HG03342 (cell line): ENCODE measurements around the gene CDK1.
A peak's percentile ranks its signal among the peaks of the same experiment; 100 is the strongest.
"Not testable (repeated sequence)": the region's sequence is repeated elsewhere in the genome, so short reads cannot be mapped to it uniquely, and the experiment has no call there.

ENCODE experiments used
- ATAC-seq: cut with Tn5 transposase; IDR thresholded peaks from one replicate; pipeline ENCODE4 v1.9.1; 2021; ENCODE audit warnings: mild to moderate bottlenecking, moderate library complexity; ENCODE audit not compliant: unreplicated experiment

Gene CDK1

DNA sequence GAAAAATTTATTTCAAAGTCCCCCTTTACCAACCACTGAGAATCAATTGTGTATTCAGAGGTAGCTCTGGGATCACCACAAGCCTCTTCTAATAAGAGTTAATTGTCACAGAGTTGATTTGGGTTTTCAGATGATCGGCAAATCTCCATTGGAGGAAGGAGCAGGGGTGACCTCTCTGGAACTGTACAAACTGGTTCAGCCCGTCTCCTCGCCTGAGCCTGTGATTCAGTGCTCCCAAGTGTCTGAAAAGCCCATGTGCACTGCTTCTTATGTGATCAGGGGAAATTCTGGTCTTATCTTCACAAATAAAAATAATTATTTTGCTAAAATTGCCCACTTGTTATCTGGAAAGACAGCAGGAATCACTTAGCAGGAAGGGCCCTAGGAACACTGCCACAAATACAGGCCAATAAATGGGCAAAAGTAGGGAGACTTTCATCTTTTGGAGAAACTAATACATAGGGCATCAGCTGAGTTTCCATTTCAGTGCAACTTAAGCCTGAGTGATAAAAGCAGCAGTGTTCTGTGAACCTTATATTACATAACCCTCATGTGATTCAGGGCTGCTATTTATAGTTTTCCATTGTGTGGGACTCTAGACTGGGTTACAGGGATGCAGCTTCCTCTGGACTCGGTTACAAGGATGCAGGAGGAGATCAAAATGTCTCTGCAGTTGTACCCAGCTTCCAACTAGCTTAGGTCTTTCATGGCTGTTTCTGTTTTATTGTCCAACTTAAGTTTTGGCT, 32.3 kb downstream of the CDK1 start:
- ATAC-seq, result no peak

DNA sequence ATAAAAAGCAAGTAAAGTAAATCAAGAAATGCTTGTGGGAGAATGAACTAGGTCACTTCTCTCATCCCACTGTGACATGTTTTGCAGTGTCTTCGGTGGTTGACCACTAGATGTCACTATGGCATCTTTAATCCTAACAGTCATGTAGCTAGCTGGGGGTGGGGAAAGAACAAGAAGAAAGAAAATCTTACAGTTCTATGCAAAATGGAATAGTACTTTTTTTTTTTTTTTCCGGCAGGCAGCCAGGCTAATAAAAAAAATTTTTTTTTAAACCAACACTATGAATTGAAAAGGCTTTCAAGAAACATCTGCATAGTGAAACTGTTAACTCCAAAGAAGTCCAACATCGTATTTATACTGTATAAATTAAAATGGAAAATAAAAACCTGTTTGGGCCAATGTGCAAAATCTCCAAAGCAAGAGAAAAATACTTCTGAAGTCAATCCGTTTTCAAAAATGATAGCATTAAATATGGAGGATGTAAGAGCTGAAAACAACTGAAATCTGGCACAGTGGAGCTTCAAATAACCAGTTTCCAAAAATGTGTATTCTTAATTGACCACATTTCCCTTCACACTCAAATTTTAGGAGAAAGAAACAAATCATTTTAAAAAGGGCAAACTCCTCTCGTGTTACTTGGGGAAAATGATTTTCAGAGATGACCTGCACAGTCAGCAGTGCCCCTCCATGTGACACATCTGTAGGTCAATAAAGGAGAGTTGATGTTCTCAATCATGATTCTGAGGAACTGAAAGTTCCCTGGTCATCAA, 38.5 kb downstream of the CDK1 start:
- peak; percentile 90 for ATAC-seq

DNA sequence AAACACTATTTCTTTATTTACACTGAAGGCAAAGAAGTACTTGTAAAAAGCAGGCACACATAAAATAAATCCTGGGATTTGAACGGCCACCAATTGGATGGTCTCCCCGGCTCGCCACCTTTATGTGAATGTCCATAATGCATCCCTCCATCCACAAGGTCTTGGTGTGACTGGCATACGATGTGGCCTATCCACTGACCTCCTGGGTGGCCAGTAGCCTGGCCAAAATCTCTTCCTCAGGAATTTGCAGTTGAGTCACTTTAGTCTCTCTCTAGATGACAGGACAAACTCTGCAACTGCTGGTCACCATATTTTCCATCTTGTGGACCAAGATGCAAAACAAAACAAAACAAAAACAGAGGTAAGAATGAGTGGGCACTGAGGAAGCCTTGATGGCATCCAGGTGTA, 39.1 kb downstream of the CDK1 start:
- no peak for ATAC-seq

DNA sequence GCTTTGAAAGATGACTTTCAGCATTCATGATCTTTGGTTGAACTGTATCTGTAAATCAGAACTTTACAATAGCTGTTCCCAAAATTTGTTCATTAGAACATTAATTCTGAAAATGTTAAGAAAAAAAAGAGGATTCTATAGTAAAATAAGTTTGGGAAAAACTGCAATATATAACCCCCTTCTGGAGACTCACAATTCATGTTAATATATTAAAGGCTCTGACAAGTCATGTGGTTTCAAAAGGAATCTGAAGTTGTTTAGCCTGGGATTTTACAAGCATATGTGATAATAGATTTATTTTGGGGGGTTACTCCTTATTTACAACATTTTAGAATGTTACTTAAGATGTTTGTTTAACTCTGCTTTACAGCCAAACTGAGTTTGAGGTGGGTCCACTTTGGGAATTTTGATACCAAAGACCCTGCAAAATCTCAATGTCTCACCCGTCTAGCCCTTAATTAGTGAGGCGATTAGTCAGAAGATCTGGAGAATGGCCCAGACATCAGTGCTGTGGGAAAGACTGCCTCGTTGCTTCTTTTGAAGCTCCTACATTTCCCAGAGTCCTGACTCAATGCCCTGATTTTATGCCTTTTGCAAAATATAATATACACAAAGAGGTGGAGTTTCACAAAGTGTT, 40.0 kb downstream of the CDK1 start:
- no peak for ATAC-seq

DNA sequence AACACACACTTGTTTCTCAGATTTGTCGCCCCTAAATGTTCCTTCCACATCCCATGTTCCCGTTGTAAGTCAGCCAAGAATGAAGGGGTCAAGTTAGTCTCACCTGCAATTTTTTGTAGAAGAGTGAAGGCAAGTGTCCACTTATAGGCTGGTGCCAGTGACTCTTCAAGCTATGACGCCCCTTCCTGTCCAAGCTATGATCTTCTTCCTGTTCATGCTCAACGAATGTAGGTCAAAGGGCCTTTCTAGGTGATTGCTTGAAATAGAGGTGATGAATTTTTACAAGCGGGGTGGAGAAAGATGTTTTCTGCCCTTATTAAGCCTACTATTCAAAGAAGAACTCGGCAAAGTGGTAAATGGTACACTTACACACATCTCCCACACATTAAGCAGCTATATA, 41.0 kb downstream of the CDK1 start:
- no peak for ATAC-seq

DNA sequence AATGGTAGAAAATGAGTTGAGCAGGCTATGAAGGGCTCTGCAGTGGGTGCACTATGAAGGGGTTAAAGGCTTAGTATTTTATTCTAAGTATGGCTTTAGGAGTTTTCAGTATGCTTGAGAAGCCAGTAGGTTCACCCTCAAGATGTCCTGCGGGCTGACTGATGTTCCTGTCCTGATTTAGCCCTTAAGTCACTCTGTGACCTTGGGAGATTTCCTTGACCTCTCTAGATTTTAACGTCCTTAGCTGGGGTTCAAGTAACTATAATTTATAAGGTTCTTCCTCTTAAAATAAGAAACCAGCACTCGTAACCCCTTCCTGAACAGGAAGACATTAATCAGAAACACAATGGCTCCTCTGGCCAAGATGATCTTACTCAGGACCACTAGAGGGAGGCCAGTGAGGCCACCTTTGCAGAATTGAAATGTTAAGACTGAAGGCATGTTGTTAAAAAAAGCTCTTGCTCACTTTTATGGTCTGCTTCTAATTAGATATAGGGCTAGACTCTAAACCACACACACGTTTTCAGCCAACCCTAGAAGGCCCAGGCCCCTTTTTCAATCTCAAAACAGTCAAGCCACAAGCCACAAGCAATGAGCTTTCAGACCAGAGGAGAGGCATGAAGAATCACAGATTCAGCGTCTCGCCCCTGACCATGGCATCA, 41.9 kb downstream of the CDK1 start:
- ATAC-seq, result peak; percentile 35

DNA sequence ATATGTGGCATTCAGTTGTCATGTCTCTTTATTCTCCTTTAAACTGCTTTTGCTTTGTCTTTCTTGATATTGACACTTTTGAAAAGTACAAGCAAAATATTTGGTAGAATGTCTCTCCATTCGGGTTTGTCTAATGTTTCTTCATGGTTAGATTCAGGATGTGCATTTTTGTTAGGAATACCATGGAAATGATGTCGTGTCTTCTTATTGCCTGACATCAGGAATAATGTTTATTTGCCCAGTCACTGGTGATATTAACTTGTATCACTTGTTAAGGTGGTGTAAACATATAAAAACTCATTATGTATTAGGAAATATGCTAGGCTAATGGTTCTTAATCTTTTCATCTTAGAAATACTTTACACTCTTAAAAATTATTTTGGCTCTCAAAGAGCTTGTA, 43.4 kb downstream of the CDK1 start:
- ATAC-seq, result no peak

DNA sequence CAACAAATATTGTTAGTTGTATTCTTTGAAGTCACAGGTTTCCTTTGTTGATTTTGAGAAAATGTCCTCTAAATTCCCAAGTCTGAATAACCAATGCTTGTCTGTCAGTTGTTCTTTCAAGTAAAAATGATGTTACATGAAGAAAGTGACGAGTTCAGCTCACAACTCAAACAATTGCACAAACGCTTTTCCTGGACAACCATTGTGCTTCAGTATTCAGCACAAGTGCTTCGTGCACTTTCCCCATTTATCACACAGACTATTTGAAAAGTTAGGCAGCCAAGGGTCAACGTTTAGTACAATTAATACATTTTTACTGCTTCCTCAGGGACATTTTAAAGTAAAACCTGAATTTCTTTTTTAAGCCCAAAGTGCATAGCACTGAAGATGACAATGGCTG, 44.5 kb downstream of the CDK1 start:
- ATAC-seq, result no peak

DNA sequence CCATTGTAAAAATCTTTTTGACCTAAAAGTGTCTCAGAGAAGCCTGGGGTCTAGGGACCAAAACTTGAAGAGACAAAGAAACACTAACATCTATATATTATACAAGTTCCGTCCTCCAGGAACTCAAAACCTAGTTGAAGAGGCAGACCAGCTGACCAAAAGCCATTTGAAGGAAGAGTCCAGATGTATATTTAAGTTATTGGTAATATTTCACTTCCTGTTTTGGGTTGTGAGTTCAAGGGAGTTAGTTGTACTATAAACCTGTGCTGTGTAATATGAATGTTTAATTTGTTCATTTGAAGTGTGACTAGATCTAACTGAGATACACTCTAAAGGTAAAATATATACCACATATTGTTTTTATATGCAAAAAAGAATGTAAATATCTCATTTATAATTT, 45.0 kb downstream of the CDK1 start:
- ATAC-seq, result peak; percentile 46

DNA sequence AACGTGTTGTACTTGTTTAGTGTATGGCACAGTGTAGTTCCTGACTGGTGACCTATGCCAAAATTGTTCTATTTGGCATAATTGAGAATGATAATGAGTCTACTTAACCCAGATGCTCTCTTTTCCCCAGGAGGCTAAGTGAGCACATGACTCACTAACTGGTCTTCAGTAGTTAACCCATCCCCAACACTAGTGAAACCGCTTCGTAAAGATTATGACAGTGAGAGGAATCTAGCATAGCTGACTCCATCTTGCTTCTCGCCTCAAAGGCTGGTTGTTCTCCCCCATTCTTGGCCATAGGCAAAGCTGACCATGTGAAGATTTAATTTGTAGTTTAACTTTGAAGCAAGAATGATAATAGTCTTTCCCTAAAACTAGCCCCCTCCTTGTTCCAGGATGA, 47.2 kb downstream of the CDK1 start:
- no peak for ATAC-seq

DNA sequence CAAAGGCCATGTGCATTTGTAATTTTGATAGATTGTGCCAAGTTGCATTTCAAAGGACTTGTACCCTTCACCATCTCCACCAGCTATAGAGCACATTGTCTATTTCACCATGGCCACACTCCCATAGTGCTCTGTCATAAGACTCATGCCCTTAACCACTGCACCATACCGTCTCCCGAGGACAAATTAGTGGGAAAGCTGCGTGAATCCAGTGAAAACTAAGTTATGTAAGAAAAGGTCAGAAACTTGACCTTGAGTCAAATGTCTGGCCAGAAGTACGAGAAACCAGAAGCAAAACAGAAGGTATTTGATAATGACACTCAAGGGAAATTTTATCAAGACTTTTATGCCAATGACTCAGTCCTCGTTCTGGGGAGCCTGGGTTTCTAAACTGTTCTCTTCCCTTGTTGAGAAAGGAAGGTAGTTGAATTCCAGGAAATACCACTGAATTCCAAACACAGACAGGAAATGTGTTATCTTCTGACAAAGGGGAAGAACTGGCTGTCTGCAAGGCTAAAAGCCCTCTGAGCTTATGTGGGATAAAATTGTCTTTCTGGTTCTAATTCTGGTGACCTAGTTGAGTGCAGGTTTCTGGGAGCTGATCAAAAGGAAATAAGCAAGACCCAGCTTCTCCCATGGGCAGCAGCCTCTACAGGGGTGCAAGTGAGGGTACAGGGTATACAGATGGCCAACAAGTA, 49.7 kb downstream of the CDK1 start:
- ATAC-seq, result no peak

DNA sequence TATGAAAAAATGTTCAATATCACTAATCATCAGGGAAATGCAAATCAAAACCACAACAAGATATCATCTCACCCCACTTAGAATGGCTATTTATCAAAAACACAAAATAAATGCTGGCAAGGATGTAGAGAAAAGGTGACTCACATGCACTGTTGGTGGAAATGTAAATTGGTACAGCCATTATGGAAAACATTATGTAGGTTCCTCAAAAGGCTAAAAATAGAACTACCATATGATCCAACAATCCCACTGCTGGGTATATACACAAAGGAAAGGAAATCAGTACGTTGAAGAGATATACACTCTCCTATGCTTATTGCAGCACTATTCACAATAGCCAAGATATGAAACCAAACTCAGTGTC, 50.2 kb downstream of the CDK1 start:
- no peak for ATAC-seq

DNA sequence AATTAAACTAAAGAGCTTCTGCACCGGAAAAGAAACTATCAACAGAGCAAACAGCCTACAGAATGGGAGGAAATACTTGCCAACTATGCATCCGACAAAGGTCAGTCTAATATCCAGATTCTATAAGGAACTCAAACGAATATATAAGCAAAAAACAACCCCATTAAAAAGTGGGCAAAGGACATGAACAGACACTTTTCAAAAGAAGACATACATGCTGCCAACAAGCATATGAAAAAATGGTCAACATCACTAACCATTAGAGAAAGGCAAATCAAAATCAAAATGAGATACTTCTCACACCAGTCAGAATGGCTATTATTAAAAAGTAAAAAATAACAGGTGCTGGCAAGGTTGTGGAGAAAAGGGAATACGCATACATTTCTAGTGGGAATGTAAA, 53.9 kb downstream of the CDK1 start:
- ATAC-seq, result not testable (repeated sequence)

DNA sequence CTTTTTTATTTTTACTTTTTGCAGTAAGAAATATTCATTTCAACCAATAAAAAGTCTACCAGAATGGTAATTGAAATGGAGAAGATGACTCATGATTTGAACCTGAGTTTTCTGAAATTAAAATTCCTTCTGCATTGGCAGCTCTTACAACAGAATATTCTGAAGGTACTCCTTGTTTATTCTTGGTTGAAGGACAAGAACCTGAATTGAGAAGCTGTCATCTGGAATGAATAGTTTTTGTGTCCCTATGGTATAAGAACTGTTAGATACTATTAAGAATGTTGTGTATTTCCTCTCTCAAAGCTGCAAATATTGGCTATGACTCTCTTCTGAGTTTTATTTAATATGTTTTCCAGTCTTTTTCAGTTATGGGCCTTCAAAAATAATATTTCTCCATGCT, 56.1 kb downstream of the CDK1 start:
- ATAC-seq, result no peak

DNA sequence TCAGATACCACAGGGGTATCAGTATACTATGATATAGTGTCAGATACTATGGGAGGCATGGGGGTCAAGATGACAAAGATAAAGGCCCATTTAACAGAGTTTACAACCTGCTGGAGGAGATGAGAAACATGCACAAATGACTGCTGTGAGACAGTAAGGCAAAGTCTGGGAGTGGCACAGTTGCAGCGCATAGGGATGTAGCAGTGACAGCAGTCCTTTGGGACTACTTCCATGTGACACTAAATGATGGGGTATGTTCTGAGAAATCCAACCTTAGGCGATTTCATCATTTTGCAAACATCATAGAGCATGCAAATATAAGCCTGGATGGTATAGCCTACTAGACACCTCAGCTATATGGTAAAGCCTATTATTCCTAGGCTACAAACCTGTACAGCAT, 56.8 kb downstream of the CDK1 start:
- no peak for ATAC-seq

DNA sequence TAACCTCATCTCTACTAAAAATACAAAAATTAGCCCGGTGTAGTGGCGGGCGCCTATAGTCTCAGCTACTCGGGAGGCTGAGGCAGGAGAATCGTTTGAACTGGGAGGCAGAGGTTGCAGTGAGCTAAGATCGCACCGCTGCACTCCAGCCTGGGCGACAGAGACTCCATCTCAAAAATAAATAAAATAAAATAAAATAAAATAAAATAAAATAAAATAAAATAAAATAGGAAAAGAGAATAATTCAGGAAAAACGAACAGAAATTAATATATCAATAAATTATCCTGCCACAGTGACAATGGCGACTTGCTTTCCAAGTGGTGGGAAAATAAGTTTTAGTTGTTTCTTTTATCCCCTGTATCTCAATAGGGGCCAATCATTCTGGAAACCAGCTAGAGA, 62.9 kb downstream of the CDK1 start:
- ATAC-seq, result not testable (repeated sequence)

DNA sequence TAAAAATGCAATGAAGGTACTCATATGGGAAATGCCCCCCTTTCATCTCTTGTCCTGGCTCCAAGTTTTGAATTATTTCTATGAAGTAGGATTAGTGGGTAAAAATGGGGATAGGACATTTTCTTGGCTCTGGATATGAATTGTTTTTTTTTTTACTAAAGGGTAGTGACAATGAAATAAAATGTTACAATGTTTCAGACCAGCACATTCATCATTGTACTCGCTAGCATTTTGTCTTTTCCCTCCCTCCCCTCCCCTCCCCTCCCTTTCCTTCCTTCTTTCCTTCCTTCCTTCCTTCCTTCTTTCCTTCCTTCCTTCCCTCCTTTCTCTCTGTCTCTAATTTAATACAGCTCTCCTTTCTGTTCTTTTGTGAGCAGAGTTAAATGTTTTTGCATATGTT, 64.4 kb downstream of the CDK1 start:
- ATAC-seq, result no peak
